Measurements from ENCODE around the gene OR6J1.
"Not testable (repeated sequence)": the region's sequence is repeated elsewhere in the genome, so short reads cannot be mapped to it uniquely, and the experiment has no call there.

OR6J1 gene

DNA sequence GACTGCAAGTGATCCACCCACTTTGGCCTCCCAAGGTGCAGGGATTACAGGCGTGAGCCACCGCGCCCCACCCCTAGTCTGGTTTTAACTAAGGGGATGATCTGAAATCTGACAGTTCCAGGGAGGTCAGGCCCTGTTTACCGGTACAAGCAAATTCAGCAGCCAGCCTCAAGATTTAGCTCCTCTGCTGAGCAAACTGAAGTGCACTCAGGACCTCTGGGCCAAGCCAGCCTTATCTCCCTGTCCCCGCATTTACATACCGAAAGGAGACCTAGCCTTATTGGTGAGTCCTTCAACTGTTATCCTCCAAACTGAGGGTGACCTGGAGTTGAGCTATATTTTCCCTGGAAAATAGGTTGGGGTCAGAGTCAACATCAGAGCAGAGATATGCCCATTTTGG, 46.9 kb downstream of the OR6J1 start:
- no peak for DNase-seq (ENCODE audit: extremely low read depth, low read depth)
- TF ChIP-seq, protein P1, sequence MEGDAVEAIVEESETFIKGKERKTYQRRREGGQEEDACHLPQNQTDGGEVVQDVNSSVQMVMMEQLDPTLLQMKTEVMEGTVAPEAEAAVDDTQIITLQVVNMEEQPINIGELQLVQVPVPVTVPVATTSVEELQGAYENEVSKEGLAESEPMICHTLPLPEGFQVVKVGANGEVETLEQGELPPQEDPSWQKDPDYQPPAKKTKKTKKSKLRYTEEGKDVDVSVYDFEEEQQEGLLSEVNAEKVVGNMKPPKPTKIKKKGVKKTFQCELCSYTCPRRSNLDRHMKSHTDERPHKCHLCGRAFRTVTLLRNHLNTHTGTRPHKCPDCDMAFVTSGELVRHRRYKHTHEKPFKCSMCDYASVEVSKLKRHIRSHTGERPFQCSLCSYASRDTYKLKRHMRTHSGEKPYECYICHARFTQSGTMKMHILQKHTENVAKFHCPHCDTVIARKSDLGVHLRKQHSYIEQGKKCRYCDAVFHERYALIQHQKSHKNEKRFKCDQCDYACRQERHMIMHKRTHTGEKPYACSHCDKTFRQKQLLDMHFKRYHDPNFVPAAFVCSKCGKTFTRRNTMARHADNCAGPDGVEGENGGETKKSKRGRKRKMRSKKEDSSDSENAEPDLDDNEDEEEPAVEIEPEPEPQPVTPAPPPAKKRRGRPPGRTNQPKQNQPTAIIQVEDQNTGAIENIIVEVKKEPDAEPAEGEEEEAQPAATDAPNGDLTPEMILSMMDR (IDR thresholded peaks at IDR 0.05; ENCODE audit: low read depth, low read length) = no peak

- TF ChIP-seq, protein P1 (IDR thresholded peaks at IDR 0.05; ENCODE audit: low read depth, low read length) = no peak
- DNase-seq (ENCODE audit: extremely low read depth, low read depth) = no peak
Observed at GRCh38 chr14:22596354-22596879, 47.7 kb downstream of the OR6J1 start.

DNA sequence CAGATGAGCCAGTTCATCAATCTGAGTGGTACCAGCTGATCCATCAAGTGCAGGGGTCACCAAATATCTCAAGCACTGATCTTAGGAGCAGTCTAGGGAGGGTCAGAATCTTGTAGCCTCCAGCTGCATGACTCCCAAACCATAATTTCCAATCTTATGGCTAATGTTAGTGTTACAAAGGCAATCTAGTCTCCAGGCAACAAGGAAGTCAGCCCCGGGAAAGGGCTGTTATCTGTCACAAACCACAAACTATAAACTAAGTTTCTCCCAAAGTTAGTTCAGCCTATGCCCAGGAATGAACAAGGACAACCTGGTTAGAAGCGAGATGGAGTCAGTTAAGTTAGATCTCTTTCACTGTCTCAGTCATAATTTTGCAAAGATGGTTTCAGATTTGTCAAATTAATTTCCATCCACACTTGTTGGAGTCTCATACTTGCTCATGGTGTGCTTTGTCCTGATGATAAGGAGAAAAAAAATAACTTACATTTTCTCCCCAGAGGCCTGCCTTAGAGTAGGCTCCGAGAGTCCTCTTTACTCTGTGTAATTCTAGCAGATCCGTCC, 49.9 kb downstream of the OR6J1 start:
- DNase-seq (ENCODE audit: extremely low read depth, low read depth) = no peak
- TF ChIP-seq, protein P1 (IDR thresholded peaks at IDR 0.05; ENCODE audit: low read depth, low read length) = no peak

- DNase-seq (ENCODE audit: extremely low read depth, low read depth) = no peak
- TF ChIP-seq, protein P1 (IDR thresholded peaks at IDR 0.05; ENCODE audit: low read depth, low read length) = no peak
Observed at GRCh38 chr14:22593601-22594000, 50.6 kb downstream of the OR6J1 start.

DNA sequence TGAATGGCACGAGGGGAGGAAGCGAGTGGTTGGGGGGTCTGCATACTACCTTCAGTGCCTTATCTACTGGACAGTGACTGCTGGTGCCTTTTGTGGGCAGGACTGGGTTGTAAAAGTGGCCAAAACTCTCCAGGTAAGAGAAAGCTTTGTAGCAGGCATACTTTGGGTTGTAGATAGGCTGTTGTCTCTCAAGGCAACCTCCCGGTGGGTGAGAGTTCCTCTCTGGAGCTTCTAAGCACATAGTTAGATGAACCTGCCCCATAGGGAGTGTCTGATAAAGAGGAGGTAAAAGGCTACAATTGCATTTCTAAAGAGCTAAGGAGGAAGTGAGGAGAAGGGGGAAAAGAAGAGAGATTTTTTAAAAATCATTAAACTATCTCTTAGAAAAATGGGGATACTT, 51.0 kb downstream of the OR6J1 start:
- TF ChIP-seq, protein P1 (IDR thresholded peaks at IDR 0.05; ENCODE audit: low read depth, low read length) = no peak
- DNase-seq (ENCODE audit: extremely low read depth, low read depth) = no peak

DNA sequence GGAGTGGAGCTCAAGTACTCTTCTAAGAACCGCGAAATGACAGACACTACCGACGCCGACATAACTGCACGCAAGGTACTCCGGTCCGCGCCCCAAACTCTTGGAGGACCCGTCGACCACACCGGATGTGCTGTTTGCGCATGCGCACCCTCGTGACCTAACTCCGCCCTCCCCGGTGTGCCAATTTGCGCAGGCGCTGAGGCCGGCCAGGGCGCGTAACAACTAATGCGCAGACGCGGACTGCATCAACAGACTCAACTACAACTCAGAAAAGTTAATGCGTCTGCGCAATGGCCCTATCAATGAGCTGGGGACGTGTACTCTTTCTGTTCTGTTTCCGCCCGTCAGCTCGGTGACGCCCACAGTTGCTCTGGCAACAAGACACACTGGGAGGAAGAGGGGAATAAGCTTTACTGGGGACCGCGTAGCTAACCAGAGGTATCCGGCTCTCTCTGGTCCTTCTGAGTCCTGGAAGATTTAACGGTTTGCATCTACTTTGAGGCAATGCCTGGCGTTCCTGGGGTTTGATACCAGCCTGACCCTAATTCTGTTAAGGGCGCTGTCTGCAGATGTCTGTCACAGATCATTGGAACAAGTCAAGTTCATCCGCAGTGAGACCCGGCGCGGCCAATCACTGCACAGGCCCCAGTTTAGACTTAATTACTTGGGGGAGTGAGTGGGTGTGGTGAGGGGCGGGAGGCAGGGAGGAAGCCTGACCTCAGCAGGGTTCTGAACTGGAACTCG, 54.9 kb downstream of the OR6J1 start, which contains the start of gene DAD1:
DAD1 (minus strand) TSS at position 129 of the 744 bp plus-strand sequence; CDS start at position 62, 67 bp downstream.
- TF ChIP-seq, protein P1 (IDR thresholded peaks at IDR 0.05; ENCODE audit: low read depth, low read length) = no peak
- peak; percentile 99 for DNase-seq (ENCODE audit: extremely low read depth, low read depth)

GRCh38 chr14:22588526-22589095, 55.5 kb downstream of the OR6J1 start:
- no peak for DNase-seq (ENCODE audit: extremely low read depth, low read depth)
- TF ChIP-seq, protein P1 (IDR thresholded peaks at IDR 0.05; ENCODE audit: low read depth, low read length) = no peak

DNA sequence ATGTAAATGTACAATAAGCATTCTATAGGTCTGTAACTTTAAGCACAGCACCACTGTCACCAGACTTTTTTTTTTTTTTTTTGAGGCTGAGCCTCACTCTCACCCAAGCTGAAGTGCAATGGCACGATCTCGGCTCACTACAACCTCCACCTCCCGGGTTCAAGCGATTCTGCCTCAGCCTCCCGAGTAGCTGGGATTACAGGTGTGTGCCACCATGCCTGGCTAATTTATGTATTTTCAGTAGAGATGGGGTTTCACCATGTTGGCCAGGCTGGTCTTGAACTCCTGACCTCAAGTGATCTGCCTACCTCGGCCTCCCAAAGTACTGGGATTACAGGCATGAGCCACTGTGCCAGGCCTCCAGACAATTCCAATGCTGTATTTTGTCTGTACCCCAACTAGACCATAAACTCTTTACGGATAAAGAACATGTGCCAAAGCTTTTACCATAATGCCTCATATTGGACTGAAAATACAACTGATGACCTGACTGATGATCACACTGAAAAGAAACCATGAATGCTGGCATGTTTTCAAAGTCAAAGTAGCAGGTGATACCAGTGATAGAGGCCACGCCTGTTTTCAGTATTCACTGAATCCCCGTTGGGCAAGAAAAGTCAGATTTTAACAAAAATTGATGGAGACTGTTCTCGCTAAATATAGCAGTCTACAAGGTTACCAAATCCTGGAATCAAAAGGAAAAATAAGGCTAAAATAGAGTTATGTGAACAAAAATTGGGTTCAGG, 56.3 kb downstream of the OR6J1 start:
- DNase-seq (ENCODE audit: extremely low read depth, low read depth) = not testable (repeated sequence)
